ENCODE data around the gene SYNDIG1.

SYNDIG1 gene

DNA sequence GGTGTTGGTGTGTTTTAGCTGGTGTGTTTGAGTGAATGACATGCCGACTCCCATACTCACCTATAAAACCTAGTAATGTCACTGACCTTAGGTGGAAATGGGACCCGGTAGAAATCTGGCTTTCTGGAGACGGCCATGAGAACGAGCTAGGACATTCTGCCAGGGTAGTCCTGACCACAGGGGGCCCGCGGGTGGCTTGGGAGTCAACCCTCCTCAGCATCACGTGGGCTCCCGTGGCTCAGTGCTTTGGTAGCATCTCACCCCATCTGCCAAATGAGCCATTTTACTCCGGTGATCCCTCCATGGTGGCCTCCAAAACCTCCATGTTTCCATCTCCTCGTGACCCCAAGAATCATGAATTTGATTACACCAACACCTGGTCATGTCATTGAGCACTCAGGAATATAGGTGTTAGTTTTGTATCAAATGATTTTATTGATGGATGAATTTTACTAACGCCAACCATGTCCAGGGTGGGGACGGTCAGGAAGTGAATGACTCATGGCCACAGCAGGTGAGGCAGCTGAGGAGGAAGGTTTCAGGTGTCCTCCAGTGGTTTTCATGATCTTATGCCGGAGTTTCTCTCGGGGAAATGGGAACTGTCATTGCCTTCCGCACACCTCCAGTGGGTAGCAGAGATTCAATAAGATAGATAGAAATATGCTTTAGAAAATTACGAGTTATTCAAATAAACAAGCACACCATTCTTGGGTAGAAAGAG is 195.0 kb downstream of the SYNDIG1 start:
- DNase-seq, result no peak

GRCh38 chr20:24665196-24665595 is 195.8 kb downstream of the SYNDIG1 start:
- no peak for DNase-seq

DNA sequence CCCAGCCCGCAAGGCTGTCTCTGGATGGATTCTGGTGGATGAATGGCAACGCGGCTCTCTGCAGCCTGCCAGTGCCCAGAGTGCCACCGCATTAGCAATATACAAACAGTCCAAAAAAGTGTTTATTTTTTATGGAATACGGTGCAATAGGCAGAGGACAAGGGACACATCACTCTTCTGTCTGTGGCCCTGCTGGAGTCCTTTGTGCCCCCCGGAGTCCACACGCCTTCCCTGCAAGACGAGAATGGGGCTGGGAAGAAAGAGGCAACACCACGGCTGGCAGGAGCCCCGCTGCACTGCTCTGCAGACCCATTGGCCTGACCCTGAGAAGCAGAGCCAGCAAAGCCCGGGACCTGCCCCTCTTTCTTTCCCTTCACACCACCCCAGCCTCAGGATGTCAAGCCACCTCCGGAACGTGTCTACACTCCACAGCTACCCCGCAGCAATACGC is 196.3 kb downstream of the SYNDIG1 start:
- no peak for DNase-seq

DNA sequence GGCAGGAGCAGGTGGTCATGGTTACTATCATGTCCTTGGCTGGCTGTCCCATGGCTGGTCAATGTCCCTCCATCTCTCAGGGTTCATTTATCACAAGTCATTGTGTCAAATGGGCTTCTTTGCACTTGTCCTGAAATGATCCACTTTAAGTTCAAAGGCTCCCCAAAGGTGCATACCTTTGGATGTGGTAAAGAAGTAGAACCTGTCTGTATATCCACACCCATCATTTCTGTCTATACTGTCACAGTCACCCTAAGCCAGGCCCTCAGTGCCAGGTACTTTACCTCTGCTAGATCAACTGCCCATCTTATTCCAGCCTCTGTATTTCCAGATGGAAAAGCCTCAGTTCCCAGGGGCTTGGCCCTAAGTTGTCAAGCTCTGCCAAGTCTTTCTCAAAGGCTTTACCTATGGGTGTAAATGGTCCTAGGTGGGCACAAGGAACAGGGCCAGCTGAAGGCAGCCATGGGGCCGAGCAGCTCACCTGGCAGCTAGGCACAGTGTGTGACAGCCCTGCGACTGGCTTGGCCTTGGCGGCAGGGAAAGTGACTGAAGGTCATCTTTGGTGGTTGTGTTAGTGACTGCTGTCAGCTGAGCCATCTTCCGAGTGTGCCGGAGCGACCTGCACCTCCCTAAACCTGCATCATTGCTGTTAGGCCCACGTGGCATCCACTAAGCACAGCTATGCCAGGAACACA is 198.4 kb downstream of the SYNDIG1 start:
- no peak for DNase-seq

DNA sequence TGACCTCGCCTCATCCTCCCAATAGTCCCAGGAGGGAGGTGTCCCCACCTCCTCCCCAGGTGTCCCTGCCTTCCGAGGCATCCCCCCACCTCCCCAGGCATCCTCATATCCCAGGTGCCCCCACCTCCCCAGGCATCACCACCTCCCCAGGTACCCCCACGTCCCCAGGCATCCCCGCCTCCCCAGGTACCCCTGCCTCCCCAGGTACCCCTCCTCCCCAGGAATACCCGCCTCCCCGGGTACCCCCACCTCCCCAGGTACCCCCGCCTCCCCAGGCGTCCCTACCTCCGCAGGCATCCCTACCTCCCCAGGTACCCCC is 198.9 kb downstream of the SYNDIG1 start:
- DNase-seq, result no peak

GRCh38 chr20:24668791-24669190 is 199.4 kb downstream of the SYNDIG1 start:
- DNase-seq, result no peak

GRCh38 chr20:24669701-24670100 is 200.3 kb downstream of the SYNDIG1 start:
- DNase-seq, result no peak

DNA sequence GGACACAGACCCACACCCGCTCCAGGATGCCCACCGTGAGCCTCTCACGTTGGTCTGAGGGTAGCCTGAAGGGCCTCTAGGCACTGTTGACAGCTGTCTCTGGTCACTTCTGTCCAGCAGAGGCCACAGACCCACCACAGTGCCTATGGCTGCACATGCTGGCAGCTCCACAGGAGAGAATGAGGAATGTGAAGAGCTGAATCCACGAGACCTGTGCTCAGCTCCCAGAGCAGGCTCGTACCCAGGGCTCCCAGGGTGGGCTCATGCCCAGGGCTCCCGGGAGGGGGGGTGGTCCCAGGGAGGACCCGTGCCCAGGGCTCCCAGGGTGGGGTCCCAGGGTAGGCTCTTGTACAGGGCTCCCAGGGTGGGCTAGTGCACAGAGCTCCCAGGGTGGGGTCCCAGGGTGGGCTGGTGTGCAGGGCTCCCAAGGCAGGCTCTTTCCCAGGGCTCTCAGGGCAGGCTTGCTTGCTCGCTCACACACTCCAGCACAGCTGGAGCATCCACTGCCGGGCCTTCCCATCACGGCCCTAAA is 201.0 kb downstream of the SYNDIG1 start:
- DNase-seq, result no peak

DNA sequence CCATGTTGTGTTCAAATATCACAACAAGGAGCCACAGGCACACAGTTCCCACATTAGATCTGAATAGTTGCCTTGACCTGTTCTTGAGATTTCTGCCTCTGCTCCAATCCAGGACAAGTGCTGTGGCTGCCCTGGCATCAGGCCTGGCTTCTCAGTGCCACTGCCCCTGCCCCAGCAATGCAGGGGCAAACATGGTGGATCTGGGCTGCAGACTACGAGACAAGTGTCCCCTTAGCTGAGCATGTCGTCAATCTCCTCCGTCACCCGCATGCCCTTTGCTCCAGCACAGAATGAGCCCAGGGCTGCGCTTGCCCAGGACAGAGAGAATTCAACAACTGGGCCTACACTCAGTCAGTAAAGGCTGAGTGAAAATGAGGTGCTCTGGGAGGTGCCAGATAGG is 201.6 kb downstream of the SYNDIG1 start:
- no peak for DNase-seq

- no peak for DNase-seq
These were observed 202.9 kb downstream of the SYNDIG1 start for GRCh38 chr20:24672181-24672880.

DNA sequence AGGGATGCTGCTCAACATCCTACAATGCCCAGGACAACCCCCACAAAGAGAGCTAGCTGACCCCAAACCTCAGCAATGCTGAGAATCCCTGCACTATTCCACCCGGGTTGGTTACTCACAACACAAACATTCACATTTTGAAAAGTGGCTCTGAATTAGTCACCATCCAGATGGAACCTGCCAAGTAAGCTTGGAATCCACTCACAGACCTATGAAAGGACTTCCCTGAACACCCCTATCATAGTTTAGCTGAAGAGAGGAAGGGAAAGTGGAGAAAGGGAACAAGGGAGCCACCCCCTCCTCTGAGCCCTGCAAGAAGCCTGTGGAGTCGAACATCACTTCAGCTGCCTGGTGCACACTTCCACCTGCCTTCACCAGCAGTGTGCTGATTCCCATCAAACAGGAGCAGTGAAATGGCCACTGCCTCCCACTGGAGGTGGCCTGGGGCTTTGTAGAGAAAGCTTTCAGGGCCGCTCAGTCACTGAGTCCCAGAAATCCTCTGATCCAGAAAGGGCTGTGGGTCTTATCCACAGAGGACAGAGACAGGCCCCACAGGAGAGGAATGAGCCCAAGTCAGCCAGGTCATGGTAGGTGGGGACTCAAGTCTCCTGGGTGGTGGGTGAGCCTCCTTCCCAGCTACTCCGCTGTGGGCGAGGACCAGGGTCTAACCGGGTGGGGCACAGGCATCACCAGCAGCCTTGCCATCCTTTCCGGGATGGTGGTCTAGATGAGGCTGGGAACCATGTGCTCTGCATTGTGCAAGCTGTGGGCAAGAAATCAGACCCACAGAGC is 203.7 kb downstream of the SYNDIG1 start:
- no peak for DNase-seq

DNA sequence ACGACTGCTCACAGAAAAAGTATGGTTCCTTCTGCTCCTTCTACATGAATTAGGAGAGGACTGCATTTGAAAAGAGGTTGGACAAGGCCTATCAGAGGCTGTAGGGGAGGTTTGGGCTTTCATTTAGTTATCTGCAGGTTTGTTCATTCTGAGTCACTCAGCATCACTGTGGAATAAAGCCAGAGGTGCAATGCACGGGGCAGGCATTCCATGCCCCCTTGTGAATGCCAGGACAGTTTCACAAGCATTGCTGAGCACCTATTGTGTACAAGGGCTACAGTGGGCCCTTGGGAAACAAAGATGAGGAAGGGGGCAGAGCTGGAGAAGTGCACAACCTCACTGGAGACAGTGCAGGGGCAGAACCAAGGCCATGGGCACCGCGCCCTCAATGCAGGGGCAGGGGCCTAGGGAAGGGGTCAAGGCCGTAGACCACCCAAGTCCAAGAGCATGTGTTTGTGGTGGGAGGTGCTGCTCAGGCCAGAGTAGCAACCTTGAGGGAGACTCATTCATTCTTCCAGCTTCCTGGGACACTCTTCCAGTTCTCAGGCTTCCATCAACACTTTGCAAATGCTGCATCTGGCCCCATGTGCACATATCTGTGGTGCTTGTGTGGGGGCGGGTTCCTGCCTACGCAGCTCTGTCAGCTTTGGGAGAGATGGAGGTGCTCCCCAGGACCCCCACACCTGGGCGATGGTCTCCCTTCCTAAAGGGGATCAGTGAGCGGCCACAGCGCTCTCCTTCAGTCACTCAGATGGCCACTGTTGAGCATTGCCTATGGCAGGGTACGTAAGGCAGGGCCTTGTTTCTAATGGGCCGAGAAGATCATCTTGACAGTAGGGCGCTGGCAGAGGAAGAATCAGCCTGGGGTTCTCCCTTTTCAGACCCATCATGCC is 204.5 kb downstream of the SYNDIG1 start:
- DNase-seq, result no peak

- no peak for DNase-seq
These were observed 205.6 kb downstream of the SYNDIG1 start for GRCh38 chr20:24674921-24675605.

DNA sequence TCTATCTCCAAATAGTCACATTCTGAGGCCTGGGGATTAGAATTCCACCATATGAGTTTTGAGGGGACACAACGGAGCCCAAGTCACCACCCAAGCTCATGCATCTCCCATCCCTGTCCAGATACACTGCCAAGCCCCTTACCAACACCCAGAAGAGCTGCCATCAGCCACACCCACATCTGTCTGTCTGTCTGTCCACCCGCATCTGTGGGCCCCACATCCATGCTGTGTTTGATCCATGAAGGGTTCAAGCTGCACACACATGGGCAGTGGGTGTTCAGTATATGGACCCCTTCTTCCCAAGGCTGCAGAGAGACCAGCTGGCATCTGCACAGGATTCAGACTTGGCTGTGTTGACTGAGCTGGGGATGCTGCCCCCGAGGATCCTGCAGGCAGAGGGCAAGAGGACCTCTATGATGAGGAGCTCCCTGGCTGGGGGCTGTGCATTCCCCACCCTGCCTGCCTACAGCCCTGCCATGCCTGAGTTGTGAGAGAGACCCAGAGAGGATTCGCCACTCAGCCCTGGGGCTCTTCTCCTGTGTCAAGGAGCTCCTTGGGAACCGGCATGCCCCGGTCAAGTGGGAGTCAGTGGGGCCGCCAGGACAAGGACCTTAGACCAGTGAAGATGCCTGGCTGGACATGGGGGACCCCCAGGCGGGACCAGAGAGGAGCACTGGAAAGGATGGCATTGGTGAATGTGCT is 206.4 kb downstream of the SYNDIG1 start:
- DNase-seq, result no peak

GRCh38 chr20:24676353-24676977 is 207.0 kb downstream of the SYNDIG1 start:
- DNase-seq, result no peak

GRCh38 chr20:24676978-24677370 is 207.5 kb downstream of the SYNDIG1 start:
- no peak for DNase-seq

DNA sequence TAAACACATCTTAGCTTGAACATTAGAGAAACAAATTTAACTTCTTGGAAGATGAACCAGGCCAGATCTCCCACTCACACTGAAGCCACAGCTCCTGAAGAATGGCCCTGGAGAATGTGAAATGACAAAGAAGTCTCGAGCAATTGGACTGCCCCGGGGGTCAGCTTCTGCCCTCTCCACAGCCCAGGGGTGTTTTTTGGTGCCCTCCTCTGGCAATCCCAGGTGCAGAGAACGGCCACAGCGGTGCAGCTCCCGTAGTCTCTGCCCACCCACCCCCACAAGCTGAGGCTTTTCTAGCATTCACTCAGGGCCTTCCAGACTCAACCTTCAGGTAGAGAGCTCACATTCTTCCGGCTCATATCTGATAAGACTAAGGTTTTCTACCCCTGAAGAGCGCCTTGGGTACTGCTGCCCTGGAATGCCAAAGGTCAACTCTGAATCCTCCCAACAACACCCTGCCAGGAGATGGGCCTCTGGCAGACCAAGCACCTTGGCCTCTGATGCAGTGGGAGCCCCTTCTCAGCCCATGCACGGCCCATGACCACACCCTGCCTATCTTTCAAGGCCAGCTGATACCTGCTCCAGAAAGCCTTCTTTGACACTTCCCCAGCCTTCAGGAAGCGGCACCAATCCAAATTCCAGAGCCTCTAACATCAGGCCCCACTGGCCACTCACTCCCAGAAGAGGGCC is 208.3 kb downstream of the SYNDIG1 start:
- no peak for DNase-seq

DNA sequence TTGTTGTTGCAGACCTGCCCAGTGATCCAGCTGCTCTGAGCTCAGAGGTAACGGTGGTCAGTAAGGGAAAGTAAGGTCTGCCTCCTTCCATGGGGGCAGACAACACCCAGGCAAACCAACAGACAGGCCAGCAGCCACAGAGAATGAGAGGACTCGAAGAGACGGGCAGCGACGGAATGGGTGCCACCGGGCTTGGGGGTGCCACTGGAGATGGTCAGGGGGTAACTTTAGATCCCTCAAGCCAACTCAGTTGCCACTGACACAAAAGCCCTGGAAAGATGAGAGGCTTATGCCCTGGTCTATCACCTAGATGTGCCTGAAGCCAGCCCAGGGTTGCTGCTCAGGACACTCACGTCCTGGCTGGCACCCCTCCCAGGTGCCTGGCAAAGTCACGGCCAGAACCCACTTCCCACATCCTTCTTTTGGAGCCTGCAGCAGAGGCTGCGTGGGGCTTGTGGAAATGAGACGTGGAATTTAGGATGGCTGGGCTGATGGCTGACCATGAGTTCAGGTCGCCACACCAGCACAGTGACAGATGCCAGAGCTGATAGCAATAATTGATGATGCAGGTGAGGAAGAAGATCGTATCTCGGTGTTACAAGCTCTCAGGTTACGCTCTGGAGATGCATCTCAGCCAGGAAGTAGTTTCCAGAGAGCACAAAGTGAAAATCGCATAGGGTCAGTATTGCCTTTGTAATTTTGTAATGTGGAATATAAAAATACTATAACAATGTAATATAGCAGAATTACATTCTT is 209.1 kb downstream of the SYNDIG1 start:
- DNase-seq, result no peak
